Gastrocnemius medialis (tissue), 4 donors: ENCODE results near the gene CES4A. TPM values are rescaled to one million over a fixed set of nuclear protein-coding genes. Genes with fewer than 3 reads are reported as not detected.

Experiments used
- ATAC-seq, 2 donors: fragments of 150-250 bp; one replicate each; pipeline ENCODE4 v1.9.1; 2016
- DNase-seq, 2 donors: peaks; one replicate each; pipeline ENCODE4 v3.0.0-alpha.2; 2019
- H3K27ac ChIP-seq, 4 donors: fragments of 200-600 bp; sonication (generic); 1 replicate in 1 of 4; 2 replicates in 3 of 4; pipeline ENCODE4 v1.5.1; 2016 to 2018; ENCODE audit warnings: mild to moderate bottlenecking in 2 of 4, moderate library complexity in 1 of 4
- H3K27me3 ChIP-seq, 3 donors: fragments of 200-600 bp; sonication (generic) in 2 of 3; 1 replicate in 1 of 3; 2 replicates in 2 of 3; pipeline versions ENCODE4 v1.5.1 to v1.6.0; 2016 to 2019; ENCODE audit warnings: mild to moderate bottlenecking in 1 of 3, moderate library complexity in 1 of 3
- H3K36me3 ChIP-seq, 2 donors: fragments of 200-600 bp; sonication (generic) in 1 of 2; one replicate each; pipeline ENCODE4 v1.5.1; 2017 to 2018
- H3K4me1 ChIP-seq, 2 donors: fragments of 200-600 bp; sonication (generic) in 1 of 2; one replicate each; pipeline ENCODE4 v1.5.1; 2016 to 2017; ENCODE audit warnings: mild to moderate bottlenecking in 2 of 2
- H3K4me3 ChIP-seq, 4 donors: fragments of 200-600 bp; sonication (generic) in 3 of 4; 1 replicate in 1 of 4; 2 replicates in 3 of 4; pipeline ENCODE4 v1.5.1; 2016 to 2019; ENCODE audit warnings: mild to moderate bottlenecking in 2 of 4
- H3K9me3 ChIP-seq, 3 donors: fragments of 200-600 bp; sonication (generic) in 2 of 3; 1 replicate in 1 of 3; 2 replicates in 2 of 3; pipeline ENCODE4 v1.5.1; 2016 to 2019
- CTCF ChIP-seq, 5 experiments: fragments of 450-650 bp in 3 of 5; fragments of 200-600 bp in 2 of 5; sonication (generic) in 2 of 5; IDR thresholded peaks in 4 of 5; conservative IDR thresholded peaks in 1 of 5; 1 replicate in 4 of 5; 2 replicates in 1 of 5; pipeline ENCODE4 v1.5.1; 2016 to 2019; ENCODE audit warnings: antibody characterized with exemption in 5 of 5, mild to moderate bottlenecking in 3 of 5, moderate library complexity in 3 of 5
- POLR2A ChIP-seq, 2 donors: fragments of 450-650 bp; IDR thresholded peaks; one replicate each; pipeline ENCODE4 v1.6.1; 2017; ENCODE audit warnings: antibody characterized with exemption in 2 of 2, mild to moderate bottlenecking in 2 of 2, moderate library complexity in 2 of 2
- in situ Hi-C, 4 donors: fragments of 200-750 bp; cut with MboI; loops; one replicate each; pipeline versions ENCODE4 v1.15.0 to v1.8.0; 2017; ENCODE audit warnings: low sequenced_read_pairs in 4 of 4
- intact Hi-C: fragments of 100-400 bp; cut with DNase I; formaldehyde crosslinking; loops from one replicate; pipeline ENCODE4 v1.15.1; 2023; ENCODE audit warnings: low total_unique reads
- total RNA-seq, 4 donors: library from RNA; depleted of rRNA; stranded (reverse); fragments of >200 nt; gene quantifications; one replicate each; pipeline versions ENCODE4 v1.1.0 to v1.2.3, GENCODE V29; 2016

The CES4A gene
- total RNA-seq, 4 donors from 2014 or later: 12.0 to 82.7 (median 17.4) TPM

- Histone ChIP-seq H3K4me1 (peaks cover 6 to 17% of the 10 kb centered on the region in 2 donors), H3K27ac (no peak overlapping the region), H3K4me3 (no peak overlapping the region), H3K9me3 (no peaks in the 10 kb centered on the region), H3K27me3 (no peaks in the 10 kb centered on the region), H3K36me3 (no peaks in the 10 kb centered on the region)
- in situ Hi-C loops (no loop called here), intact Hi-C loops (no loop called here)
- ATAC-seq (no peak), DNase-seq (no peak)
- no peak for TF ChIP-seq POLR2A (IDR thresholded peaks at IDR 0.05)
- TF ChIP-seq CTCF (IDR thresholded peaks at IDR 0.05 in 4 of 5, conservative IDR thresholded peaks at IDR 0.05 in 1 of 5): no peak
These were observed 64.0 kb downstream of the CES4A start for GRCh38 chr16:67052399-67052798.

GRCh38 chr16:67053767-67054334 lies 65.5 kb downstream of the CES4A start:
- intact Hi-C loops (no loop called here), in situ Hi-C loops (no loop called here)
- no peak for DNase-seq
- peak overlapping the region; percentile 20 to 87 (median 82) for H3K27ac ChIP-seq
- TF ChIP-seq POLR2A (IDR thresholded peaks at IDR 0.05): no peak
- TF ChIP-seq CTCF (IDR thresholded peaks at IDR 0.05 in 4 of 5, conservative IDR thresholded peaks at IDR 0.05 in 1 of 5): no peak
- H3K27me3 ChIP-seq: no peaks in the 10 kb centered on the region
- no peaks in the 10 kb centered on the region for H3K9me3 ChIP-seq
- H3K4me3 ChIP-seq: no peak overlapping the region
- no peaks in the 10 kb centered on the region for H3K36me3 ChIP-seq
- no peak for ATAC-seq
- peaks cover 6 to 23% of the 10 kb centered on the region in 2 donors for H3K4me1 ChIP-seq

GRCh38 chr16:67054901-67055300 lies 66.5 kb downstream of the CES4A start:
- Histone ChIP-seq H3K36me3 (no peaks in the 10 kb centered on the region), H3K4me1 (peaks cover 6 to 23% of the 10 kb centered on the region in 2 donors), H3K9me3 (no peaks in the 10 kb centered on the region), H3K27ac (peak overlapping the region; percentile 79 to 87 (median 86)), H3K27me3 (no peaks in the 10 kb centered on the region), H3K4me3 (no peak overlapping the region)
- intact Hi-C loops: no loop called here
- ATAC-seq: no peak
- DNase-seq: no peak
- TF ChIP-seq CTCF (IDR thresholded peaks at IDR 0.05 in 4 of 5, conservative IDR thresholded peaks at IDR 0.05 in 1 of 5) (no peak), POLR2A (IDR thresholded peaks at IDR 0.05) (no peak)
- in situ Hi-C loops: no loop called here

- TF ChIP-seq CTCF (IDR thresholded peaks at IDR 0.05 in 4 of 5, conservative IDR thresholded peaks at IDR 0.05 in 1 of 5) (no peak), POLR2A (IDR thresholded peaks at IDR 0.05) (no peak)
- ATAC-seq (peak; percentile 98 to 99), DNase-seq (peak; percentile 25 to 40)
- H3K27me3 ChIP-seq: no peaks in the 10 kb centered on the region
- intact Hi-C loops (no loop called here), in situ Hi-C loops (no loop called here)
- peak overlapping the region; percentile 79 to 87 (median 86) for H3K27ac ChIP-seq
- no peaks in the 10 kb centered on the region for H3K9me3 ChIP-seq
- H3K36me3 ChIP-seq: no peaks in the 10 kb centered on the region
- H3K4me1 ChIP-seq: peaks cover 6 to 23% of the 10 kb centered on the region in 2 donors
- no peak overlapping the region for H3K4me3 ChIP-seq
These were observed 67.5 kb downstream of the CES4A start for GRCh38 chr16:67055712-67056487.

Other genes starting within 250 kb of the CES4A start
- gene DYNC1LI2, start 237.0 kb upstream of the CES4A start, total RNA-seq: 10 to 100 TPM; 57.4 to 80.3 (median 62.6) TPM
- gene TERB1, start 187.0 kb upstream of the CES4A start, total RNA-seq: not detected
- gene NAE1, start 157.6 kb upstream of the CES4A start, total RNA-seq: 10 to 100 TPM; 29.1 to 57.0 (median 34.8) TPM
- gene CA7, start 144.2 kb upstream of the CES4A start, total RNA-seq: under 1 TPM in 1 of 4 donors, not detected in 3; 0.19 TPM
- gene PDP2, start 108.1 kb upstream of the CES4A start, total RNA-seq: 1 to 10 TPM; 2.2 to 5.2 (median 4.1) TPM
- gene CDH16, start 69.7 kb upstream of the CES4A start, total RNA-seq: under 1 TPM in 3 of 4 donors, not detected in 1; 0.10 to 0.87 (median 0.16) TPM
- 1,000 to 10,000 TPM in 1 of 4 donors, 100 to 1,000 TPM in 3; 286 to 1,191 (median 655) TPM for gene RRAD, start 63.1 kb upstream of the CES4A start, total RNA-seq
- 100 to 1,000 TPM; 189 to 338 (median 264) TPM for gene CIAO2B, start 54.2 kb upstream of the CES4A start, total RNA-seq
- gene CES2, start 53.1 kb upstream of the CES4A start, total RNA-seq: 10 to 100 TPM; 25.6 to 48.2 (median 37.7) TPM
- 10 to 100 TPM; 10.3 to 30.3 (median 12.9) TPM for gene CES3, start 27.3 kb upstream of the CES4A start, total RNA-seq
- gene CBFB, start 40.6 kb downstream of the CES4A start, total RNA-seq: 100 to 1,000 TPM in 2 of 4 donors, 10 to 100 TPM in 2; 38.9 to 105 (median 96.5) TPM
- 10 to 100 TPM; 23.3 to 63.4 (median 48.9) TPM for gene PHAF1, start 121.4 kb downstream of the CES4A start, total RNA-seq
- 1 to 10 TPM; 1.5 to 3.1 (median 2.6) TPM for gene B3GNT9, start 162.4 kb downstream of the CES4A start, total RNA-seq
- 10 to 100 TPM in 2 of 4 donors, 1 to 10 TPM in 2; 8.8 to 15.3 (median 10.1) TPM for gene TRADD, start 171.3 kb downstream of the CES4A start, total RNA-seq
- 10 to 100 TPM in 3 of 4 donors, 1 to 10 TPM in 1; 7.0 to 16.3 (median 14.3) TPM for gene FBXL8, start 171.4 kb downstream of the CES4A start, total RNA-seq
- 100 to 1,000 TPM in 1 of 4 donors, 10 to 100 TPM in 2, 1 to 10 TPM in 1; 9.0 to 111 (median 29.7) TPM for gene HSF4, start 176.2 kb downstream of the CES4A start, total RNA-seq
- 100 to 1,000 TPM in 3 of 4 donors, 10 to 100 TPM in 1; 77.5 to 231 (median 173) TPM for gene NOL3, start 181.9 kb downstream of the CES4A start, total RNA-seq
- gene MATCAP1, start 195.4 kb downstream of the CES4A start, total RNA-seq: 1 to 10 TPM; 2.5 to 7.7 (median 4.5) TPM
- 1 to 10 TPM in 1 of 4 donors, under 1 TPM in 3; 0.20 to 2.3 (median 0.88) TPM for gene EXOC3L1, start 201.5 kb downstream of the CES4A start, total RNA-seq
- 100 to 1,000 TPM in 1 of 4 donors, 10 to 100 TPM in 3; 67.8 to 114 (median 96.5) TPM for gene E2F4, start 203.6 kb downstream of the CES4A start, total RNA-seq
- under 1 TPM; 0.09 to 0.55 (median 0.29) TPM for gene ELMO3, start 210.5 kb downstream of the CES4A start, total RNA-seq
- 10 to 100 TPM; 14.7 to 35.8 (median 29.2) TPM for gene TMEM208, start 238.5 kb downstream of the CES4A start, total RNA-seq